SK-N-SH treated with all-trans-retinoic acid at 6 μM for 48 hours (cell line): ENCODE measurements around the gene GAD1.

Source experiments
- ATAC-seq: fragments of 200-7000 bp; cut with Tn5 transposase; 3 replicates; pipeline ENCODE4 v1.9.1; 2020; ENCODE audit warnings: mild to moderate bottlenecking, moderate library complexity
- ARNTL ChIP-seq: fragments of 450-650 bp; formaldehyde crosslinking; IDR thresholded peaks from 2 replicates; pipeline ENCODE4 v1.5.0; 2020; ENCODE audit warnings: low read depth, mild to moderate bottlenecking, moderate library complexity, borderline replicate concordance
- BACH2 ChIP-seq: fragments of 250-450 bp; sonication (Bioruptor Pico); IDR thresholded peaks from 2 replicates; pipeline ENCODE4 v1.9.0; 2021; ENCODE audit warnings: mild to moderate bottlenecking, borderline replicate concordance
- CREB5 ChIP-seq: fragments of 250-450 bp; sonication (Bioruptor Pico); IDR thresholded peaks from 2 replicates; pipeline ENCODE4 v1.5.1; 2020; ENCODE audit warnings: low read depth, mild to moderate bottlenecking, moderate library complexity
- CSDC2 ChIP-seq: fragments of 250-450 bp; sonication (Bioruptor Pico); IDR thresholded peaks from 2 replicates; pipeline ENCODE4 v1.5.0; 2020; ENCODE audit warnings: mild to moderate bottlenecking, moderate library complexity
- CSRNP3 ChIP-seq: fragments of 250-450 bp; sonication (Bioruptor Pico); IDR thresholded peaks from 2 replicates; pipeline ENCODE4 v1.5.1; 2021; ENCODE audit warnings: mild to moderate bottlenecking, moderate library complexity
- ESRRG ChIP-seq: fragments of 250-450 bp; sonication (Bioruptor Pico); IDR thresholded peaks from 2 replicates; pipeline ENCODE4 v1.6.1; 2021; ENCODE audit warnings: mild to moderate bottlenecking
- GLIS3 ChIP-seq: fragments of 250-450 bp; sonication (Bioruptor Pico); IDR thresholded peaks from 2 replicates; pipeline ENCODE4 v1.5.0; 2020; ENCODE audit warnings: mild to moderate bottlenecking, moderate library complexity
- ISL1 ChIP-seq: fragments of 250-450 bp; sonication (Bioruptor Pico); IDR thresholded peaks from 2 replicates; pipeline ENCODE4 v2.1.2; 2022; ENCODE audit warnings: mild to moderate bottlenecking, moderate library complexity
- OSR1 ChIP-seq: fragments of 250-450 bp; sonication (Bioruptor Pico); IDR thresholded peaks from 2 replicates; pipeline ENCODE4 v1.8.0; 2022; ENCODE audit warnings: moderate library complexity, mild to moderate bottlenecking, inconsistent platforms
- PATZ1 ChIP-seq: fragments of 250-450 bp; sonication (Bioruptor Pico); IDR thresholded peaks from 2 replicates; pipeline ENCODE4 v1.8.0; 2020; ENCODE audit warnings: mild to moderate bottlenecking, moderate library complexity, borderline replicate concordance
- POU6F1 ChIP-seq: fragments of 250-450 bp; sonication (Bioruptor Pico); IDR thresholded peaks from 2 replicates; pipeline ENCODE4 v1.8.0; 2021; ENCODE audit warnings: low read depth, mild to moderate bottlenecking, moderate library complexity, borderline replicate concordance
- PPARA ChIP-seq: fragments of 250-450 bp; sonication (Bioruptor Pico); IDR thresholded peaks from 2 replicates; pipeline ENCODE4 v1.5.0; 2020; ENCODE audit warnings: mild to moderate bottlenecking, borderline replicate concordance
- RARB ChIP-seq: fragments of 250-450 bp; sonication (Bioruptor Pico); IDR thresholded peaks from 2 replicates; pipeline ENCODE4 v1.8.0; 2021; ENCODE audit warnings: mild to moderate bottlenecking, moderate library complexity
- SNAI2 ChIP-seq: fragments of 250-450 bp; sonication (Bioruptor Pico); IDR thresholded peaks from 2 replicates; pipeline ENCODE4 v1.5.0; 2020; ENCODE audit warnings: mild to moderate bottlenecking, moderate library complexity
- TCF4 ChIP-seq: fragments of 250-450 bp; sonication (Bioruptor Pico); IDR thresholded peaks from 2 replicates; pipeline ENCODE4 v1.8.0; 2021; ENCODE audit warnings: mild to moderate bottlenecking, moderate library complexity, borderline replicate concordance
- TOX ChIP-seq: fragments of 250-450 bp; sonication (Bioruptor Pico); IDR thresholded peaks from 2 replicates; pipeline ENCODE4 v1.8.0; 2021; ENCODE audit warnings: mild to moderate bottlenecking, moderate library complexity, borderline replicate concordance
- ZC3H10 ChIP-seq: fragments of 250-450 bp; sonication (Bioruptor Pico); IDR thresholded peaks from 2 replicates; pipeline ENCODE4 v1.5.1; 2021; ENCODE audit warnings: mild to moderate bottlenecking, moderate library complexity
- ZFP3 ChIP-seq: fragments of 250-450 bp; sonication (Bioruptor Pico); IDR thresholded peaks from 2 replicates; pipeline ENCODE4 v1.5.0; 2020; ENCODE audit warnings: mild to moderate bottlenecking, moderate library complexity
- ZFP30 ChIP-seq: fragments of 450-650 bp; formaldehyde crosslinking; IDR thresholded peaks from 2 replicates; pipeline ENCODE4 v1.5.0; 2022; ENCODE audit warnings: mild to moderate bottlenecking, moderate library complexity
- ZNF565 ChIP-seq: fragments of 450-650 bp; formaldehyde crosslinking; conservative IDR thresholded peaks from 2 replicates; pipeline ENCODE4 v1.5.0; 2020; ENCODE audit warnings: low read depth, mild to moderate bottlenecking, moderate library complexity
- ZNF70 ChIP-seq: fragments of 450-650 bp; formaldehyde crosslinking; IDR thresholded peaks from 2 replicates; pipeline ENCODE4 v1.5.0; 2020; ENCODE audit warnings: mild to moderate bottlenecking, moderate library complexity
- ZNF8 ChIP-seq: fragments of 450-650 bp; formaldehyde crosslinking; IDR thresholded peaks from 2 replicates; pipeline ENCODE4 v1.5.0; 2020; ENCODE audit warnings: mild to moderate bottlenecking, moderate library complexity

Gene GAD1

GRCh38 chr2:170873035-170873692 is 56.5 kb downstream of the GAD1 start:
- ATAC-seq = peak; percentile 98
- TF ChIP-seq ZNF8 (CRISPR knock-in tag) = no peak
- no peak for TF ChIP-seq CSDC2 (CRISPR knock-in tag)
- no peak for TF ChIP-seq ARNTL (CRISPR knock-in tag)
- TF ChIP-seq SNAI2 (CRISPR knock-in tag) = no peak
- TF ChIP-seq POU6F1 (CRISPR knock-in tag) = no peak
- no peak for TF ChIP-seq RARB (CRISPR knock-in tag)
- no peak for TF ChIP-seq ZC3H10
- TF ChIP-seq CSRNP3 (CRISPR knock-in tag) = no peak
- TF ChIP-seq ZNF565 = no peak
- no peak for TF ChIP-seq PPARA (CRISPR knock-in tag)
- TF ChIP-seq CREB5 = no peak
- no peak for TF ChIP-seq ZFP3 (CRISPR knock-in tag)
- no peak for TF ChIP-seq TCF4 (CRISPR knock-in tag)
- TF ChIP-seq ESRRG (CRISPR knock-in tag) = no peak
- TF ChIP-seq OSR1 (CRISPR knock-in tag) = no peak
- no peak for TF ChIP-seq ZFP30 (CRISPR knock-in tag)

- ATAC-seq = no peak; the same call in 2 of the 3 replicates
- TF ChIP-seq ZFP30 (CRISPR knock-in tag) (no peak), CSRNP3 (CRISPR knock-in tag) (no peak), RARB (CRISPR knock-in tag) (no peak), BACH2 (CRISPR knock-in tag) (no peak), ZNF565 (no peak), POU6F1 (CRISPR knock-in tag) (no peak), TOX (no peak), ZNF70 (CRISPR knock-in tag) (no peak), PPARA (CRISPR knock-in tag) (no peak), ZNF8 (CRISPR knock-in tag) (no peak), ARNTL (CRISPR knock-in tag) (no peak), ZC3H10 (no peak), GLIS3 (CRISPR knock-in tag) (no peak), ISL1 (no peak), CSDC2 (CRISPR knock-in tag) (no peak), TCF4 (CRISPR knock-in tag) (no peak), CREB5 (no peak), SNAI2 (CRISPR knock-in tag) (no peak)
These were observed 61.4 kb downstream of the GAD1 start for GRCh38 chr2:170878066-170878465.

GRCh38 chr2:170878505-170878904 is 61.8 kb downstream of the GAD1 start:
- peak; percentile 59 for ATAC-seq
- TF ChIP-seq OSR1 (CRISPR knock-in tag) = no peak
- no peak for TF ChIP-seq GLIS3 (CRISPR knock-in tag)
- no peak for TF ChIP-seq PPARA (CRISPR knock-in tag)
- no peak for TF ChIP-seq PATZ1 (CRISPR knock-in tag)
- no peak for TF ChIP-seq POU6F1 (CRISPR knock-in tag)
- no peak for TF ChIP-seq ESRRG (CRISPR knock-in tag)
- TF ChIP-seq ISL1 = no peak
- TF ChIP-seq ZFP30 (CRISPR knock-in tag) = no peak
- TF ChIP-seq ZC3H10 = no peak
- TF ChIP-seq ZFP3 (CRISPR knock-in tag) = no peak
- no peak for TF ChIP-seq CSDC2 (CRISPR knock-in tag)
- TF ChIP-seq SNAI2 (CRISPR knock-in tag) = no peak
- TF ChIP-seq RARB (CRISPR knock-in tag) = no peak
- TF ChIP-seq ZNF70 (CRISPR knock-in tag) = no peak
- TF ChIP-seq TCF4 (CRISPR knock-in tag) = no peak
- no peak for TF ChIP-seq TOX
